Muscle layer of colon (tissue), 2 donors: ENCODE measurements around the gene MDM4.

ENCODE experiments used
- H3K27ac ChIP-seq: one replicate; pipeline ENCODE4 v1.7.0; 2013; ENCODE audit warnings: low read depth, mild to moderate bottlenecking, low read length, moderate library complexity
- H3K27me3 ChIP-seq, 2 donors: one replicate each; pipeline ENCODE4 v1.7.0; 2013; ENCODE audit warnings: low read length in 2 of 2, mild to moderate bottlenecking in 2 of 2; ENCODE audit not compliant: insufficient read depth in 2 of 2, control insufficient read depth in 1 of 2
- H3K36me3 ChIP-seq: one replicate; pipeline ENCODE4 v1.7.0; 2013; ENCODE audit warnings: mild to moderate bottlenecking, low read length; ENCODE audit not compliant: insufficient read depth
- H3K4me1 ChIP-seq: one replicate; pipeline ENCODE4 v1.7.0; 2013; ENCODE audit warnings: mild to moderate bottlenecking, low read length; ENCODE audit not compliant: insufficient read depth
- H3K4me3 ChIP-seq, 2 donors: one replicate each; pipeline ENCODE4 v1.7.0; 2013; ENCODE audit warnings: low read length in 2 of 2, low read depth in 1 of 2, mild to moderate bottlenecking in 1 of 2, moderate library complexity in 1 of 2
- H3K9ac ChIP-seq: one replicate; pipeline ENCODE4 v1.7.0; 2013; ENCODE audit warnings: low read length
- H3K9me3 ChIP-seq: one replicate; pipeline ENCODE4 v1.7.0; 2013; ENCODE audit warnings: mild to moderate bottlenecking, low read length
- donor health status: abdominal sarcoma.
- donor health status: Adenocarcinoma of cecum.

MDM4 gene, protein sequence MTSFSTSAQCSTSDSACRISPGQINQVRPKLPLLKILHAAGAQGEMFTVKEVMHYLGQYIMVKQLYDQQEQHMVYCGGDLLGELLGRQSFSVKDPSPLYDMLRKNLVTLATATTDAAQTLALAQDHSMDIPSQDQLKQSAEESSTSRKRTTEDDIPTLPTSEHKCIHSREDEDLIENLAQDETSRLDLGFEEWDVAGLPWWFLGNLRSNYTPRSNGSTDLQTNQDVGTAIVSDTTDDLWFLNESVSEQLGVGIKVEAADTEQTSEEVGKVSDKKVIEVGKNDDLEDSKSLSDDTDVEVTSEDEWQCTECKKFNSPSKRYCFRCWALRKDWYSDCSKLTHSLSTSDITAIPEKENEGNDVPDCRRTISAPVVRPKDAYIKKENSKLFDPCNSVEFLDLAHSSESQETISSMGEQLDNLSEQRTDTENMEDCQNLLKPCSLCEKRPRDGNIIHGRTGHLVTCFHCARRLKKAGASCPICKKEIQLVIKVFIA

DNA sequence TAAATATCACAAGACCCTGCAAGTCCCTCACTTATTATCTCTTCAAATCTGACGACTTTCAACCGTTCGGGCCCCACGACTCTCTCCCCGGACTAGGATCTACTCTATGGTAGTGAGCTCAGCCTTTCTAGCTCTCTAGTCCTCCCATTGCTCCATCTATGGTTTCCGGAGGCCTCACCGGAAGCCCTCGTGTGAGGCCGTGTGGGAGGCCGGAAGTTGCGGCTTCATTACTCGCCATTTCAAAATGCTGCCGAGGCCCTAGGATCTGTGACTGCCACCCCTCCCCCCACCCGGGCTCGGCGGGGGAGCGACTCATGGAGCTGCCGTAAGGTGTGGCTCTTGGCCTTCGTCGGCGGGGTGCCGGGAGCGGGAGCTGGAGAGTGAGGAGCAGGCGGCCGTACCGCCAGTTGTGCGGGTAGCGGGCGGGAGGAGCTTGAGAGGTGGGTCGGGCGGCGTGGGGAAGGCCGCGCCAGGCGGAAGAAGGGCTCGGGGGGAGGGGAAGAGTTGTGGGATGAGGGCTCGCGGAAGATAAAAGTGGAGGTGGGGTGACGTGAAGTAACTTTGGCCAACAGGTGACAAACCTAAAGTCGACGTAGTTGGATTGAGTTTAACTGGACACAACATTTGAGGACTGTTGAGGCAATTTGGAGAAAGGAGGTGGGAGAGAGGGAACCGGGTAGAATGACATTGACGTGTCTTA lies at the start of gene MDM4:
Gene MDM4 (plus strand): TSS at position 227 of the 700 bp plus-strand sequence. CDS start 9,113 bp downstream, outside the sequence.
- H3K4me3 ChIP-seq, result peak within 1 kb of the TSS; percentile 75 to 80
- H3K36me3 ChIP-seq, result peaks cover 19% of the 10 kb centered on the region
- peak within 1 kb of the TSS; percentile 82 for H3K9ac ChIP-seq
- peaks cover 18% of the 10 kb centered on the region for H3K4me1 ChIP-seq
- H3K9me3 ChIP-seq, result no peaks in the 10 kb centered on the region
- H3K27me3 ChIP-seq, result no peaks in the 10 kb centered on the region
- peak within 1 kb of the TSS; percentile 95 for H3K27ac ChIP-seq

DNA sequence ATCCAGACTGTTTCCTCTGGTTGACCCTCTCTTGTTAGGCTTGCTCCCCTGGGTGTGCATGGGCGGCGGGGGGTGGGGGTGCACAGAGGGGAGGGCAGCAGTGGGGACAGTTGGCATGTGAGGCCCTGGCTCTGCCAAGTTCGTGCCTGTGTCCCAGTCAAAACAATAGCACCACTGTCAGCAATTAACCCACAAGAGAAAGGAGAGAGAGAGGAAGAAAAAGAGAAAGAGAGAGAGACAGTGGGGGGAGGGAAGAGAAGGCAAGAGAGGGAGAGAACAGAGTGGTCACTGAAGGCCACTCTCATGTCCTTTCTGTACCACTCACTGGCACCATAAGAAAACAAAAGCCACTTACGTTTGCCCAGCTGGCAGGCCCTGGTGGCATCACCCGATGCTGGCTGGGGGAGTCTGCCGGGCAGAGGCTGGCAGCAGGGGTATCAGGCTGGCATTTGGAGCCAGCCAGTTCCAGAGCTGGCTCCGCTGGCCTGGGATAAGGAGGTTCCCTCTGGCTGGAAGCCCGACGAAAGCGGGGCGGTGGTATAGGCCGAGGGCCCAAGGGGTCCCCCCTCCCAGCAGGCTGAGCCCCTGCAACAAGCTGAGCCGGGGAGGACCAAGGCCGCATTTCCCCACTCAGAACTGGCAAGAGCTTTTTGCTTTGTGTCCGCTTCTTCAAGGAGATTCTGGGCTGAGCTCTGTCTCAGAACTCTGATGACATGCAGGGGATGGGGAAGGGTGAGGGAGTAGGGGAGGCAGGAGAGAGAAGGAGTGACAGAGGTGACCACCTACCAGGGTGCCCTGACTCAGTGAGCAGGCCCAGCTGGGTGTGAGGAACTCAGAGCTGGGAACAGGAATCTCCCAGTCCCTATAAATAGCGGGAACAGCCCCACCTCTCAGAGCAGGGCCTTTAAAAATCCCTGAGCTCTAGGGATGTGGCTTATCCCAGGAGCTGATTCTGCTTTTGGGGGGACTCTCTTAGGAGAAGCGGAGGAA lies 49.5 kb upstream of the MDM4 start:
- H3K9ac ChIP-seq, result no peak overlapping the region

DNA sequence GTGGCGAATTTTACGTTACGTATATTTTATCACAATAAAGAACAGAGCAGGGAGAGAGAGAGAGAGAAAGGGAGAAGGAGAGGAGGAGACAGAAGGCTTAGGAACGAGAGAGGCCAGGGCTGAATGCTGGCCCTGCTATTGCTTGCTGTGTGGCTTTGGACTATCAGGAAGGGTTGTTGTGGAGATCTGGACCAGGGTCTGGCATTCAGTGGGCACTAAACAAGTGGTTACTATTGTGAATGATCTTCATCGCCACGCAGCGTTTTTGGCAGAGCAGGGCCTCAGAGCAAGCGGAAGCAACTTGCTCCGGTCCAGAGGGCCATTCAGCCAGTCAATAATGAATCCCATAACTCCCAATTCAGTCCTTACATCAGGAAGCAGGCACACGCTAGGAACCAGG lies 48.0 kb upstream of the MDM4 start:
- no peak overlapping the region for H3K9ac ChIP-seq
- no peak overlapping the region for H3K4me3 ChIP-seq
- peaks cover 33% of the 10 kb centered on the region for H3K4me1 ChIP-seq
- no peak overlapping the region for H3K27ac ChIP-seq
- peaks cover 27% of the 10 kb centered on the region for H3K36me3 ChIP-seq
- no peaks in the 10 kb centered on the region for H3K27me3 ChIP-seq
- no peaks in the 10 kb centered on the region for H3K9me3 ChIP-seq

More for the DNA sequence above, 49.5 kb upstream of the MDM4 start:
- Histone ChIP-seq H3K4me1 (peaks cover 36% of the 10 kb centered on the region), H3K9me3 (no peaks in the 10 kb centered on the region), H3K27me3 (no peaks in the 10 kb centered on the region), H3K4me3 (no peak overlapping the region), H3K36me3 (peaks cover 40% of the 10 kb centered on the region), H3K27ac (no peak overlapping the region)

DNA sequence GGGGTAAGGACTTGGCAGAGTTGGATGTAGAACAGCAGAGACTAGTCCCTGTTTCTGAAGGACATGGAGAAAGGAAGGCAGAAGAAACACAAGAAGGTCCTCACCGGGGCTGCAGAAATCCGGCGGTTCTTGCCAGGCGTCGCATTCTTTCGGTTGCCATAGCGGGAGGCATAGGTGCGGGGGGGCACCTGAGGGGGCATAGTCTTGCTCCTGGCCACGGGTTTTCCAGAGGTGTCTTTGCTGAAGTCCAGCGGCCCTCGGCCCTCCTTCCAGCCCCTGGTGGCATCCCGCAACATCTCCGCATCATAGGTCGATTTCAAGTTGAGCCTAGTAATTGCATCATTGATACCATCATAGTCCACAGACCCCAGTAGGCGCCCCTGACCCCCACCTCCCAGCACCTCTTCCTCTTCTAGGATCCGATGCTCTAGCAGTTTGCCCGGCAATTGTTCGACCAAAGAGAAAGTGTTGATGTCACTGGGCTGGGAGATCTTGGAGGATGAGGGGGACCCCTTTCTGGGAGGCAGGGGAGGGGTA lies 47.4 kb upstream of the MDM4 start:
- Histone ChIP-seq H3K4me1 (peaks cover 32% of the 10 kb centered on the region), H3K27ac (no peak overlapping the region), H3K9ac (no peak overlapping the region), H3K4me3 (no peak overlapping the region), H3K9me3 (no peaks in the 10 kb centered on the region), H3K27me3 (no peaks in the 10 kb centered on the region), H3K36me3 (peaks cover 22% of the 10 kb centered on the region)

DNA sequence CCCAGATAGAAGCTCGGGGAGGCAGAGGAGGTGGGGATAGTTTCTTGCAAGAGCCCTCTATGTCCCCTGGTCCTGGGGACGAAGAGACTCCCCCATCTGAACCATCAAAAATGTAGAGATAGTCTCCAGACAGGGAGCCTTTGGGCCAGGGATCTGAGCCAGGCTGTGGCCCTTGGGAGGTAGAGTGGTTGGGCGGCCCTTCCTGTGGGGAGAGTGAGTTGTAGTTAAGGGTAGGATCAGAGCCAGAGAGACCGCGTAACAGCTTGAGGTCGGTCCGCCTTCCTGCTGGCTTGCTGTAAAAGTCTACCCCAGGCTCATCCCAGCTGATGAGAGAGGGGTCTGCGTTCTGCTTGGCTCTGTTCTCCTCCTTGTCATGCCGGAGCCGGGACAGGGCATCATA lies 46.9 kb upstream of the MDM4 start:
- peaks cover 18% of the 10 kb centered on the region for H3K36me3 ChIP-seq
- peaks cover 28% of the 10 kb centered on the region for H3K4me1 ChIP-seq
- no peak overlapping the region for H3K27ac ChIP-seq
- no peak overlapping the region for H3K4me3 ChIP-seq
- no peaks in the 10 kb centered on the region for H3K27me3 ChIP-seq
- H3K9me3 ChIP-seq, result no peaks in the 10 kb centered on the region
- no peak overlapping the region for H3K9ac ChIP-seq

DNA sequence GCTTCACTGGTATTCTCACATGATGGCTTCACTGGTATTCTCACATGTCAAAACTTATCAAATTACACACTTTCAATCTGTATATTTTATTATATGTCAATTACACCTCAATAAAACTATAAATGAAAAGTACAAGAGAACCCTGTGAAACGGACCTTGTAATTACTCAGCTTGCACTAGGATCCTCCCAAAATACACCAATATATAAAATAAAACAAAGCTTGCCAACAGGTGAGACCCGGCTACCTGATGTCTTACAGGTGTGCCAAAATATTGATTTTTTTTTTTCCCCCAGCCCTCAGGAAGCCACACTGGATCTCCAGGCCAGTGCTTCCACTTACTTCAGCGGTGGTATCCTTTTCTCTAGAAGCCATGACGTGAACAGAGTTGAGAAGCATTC lies 44.5 kb upstream of the MDM4 start:
- Histone ChIP-seq H3K9me3 (no peaks in the 10 kb centered on the region), H3K4me1 (peaks cover 12% of the 10 kb centered on the region), H3K27me3 (no peaks in the 10 kb centered on the region), H3K36me3 (peaks cover 16% of the 10 kb centered on the region), H3K9ac (no peak overlapping the region), H3K27ac (no peak overlapping the region), H3K4me3 (no peak overlapping the region)

DNA sequence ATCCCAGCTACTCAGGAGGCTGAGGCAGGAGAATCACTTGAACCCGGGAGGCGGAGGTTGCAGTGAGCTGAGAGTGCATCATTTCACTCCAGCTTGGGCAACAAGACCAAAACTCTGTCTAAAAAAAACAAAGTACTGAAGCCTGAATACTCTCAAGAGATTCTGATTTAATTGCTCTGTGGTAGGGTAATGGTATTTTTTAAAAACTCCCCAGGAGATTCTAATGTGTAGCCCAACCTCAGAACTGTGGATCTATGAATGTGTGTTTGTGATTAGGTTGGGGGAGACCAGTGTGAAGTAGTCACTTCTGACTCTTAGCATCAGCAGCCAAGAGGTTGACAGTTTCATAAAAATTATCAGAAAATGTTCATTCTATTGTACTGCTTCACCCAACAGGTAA lies 43.5 kb upstream of the MDM4 start:
- Histone ChIP-seq H3K9ac (no peak overlapping the region), H3K27ac (no peak overlapping the region), H3K36me3 (peaks cover 16% of the 10 kb centered on the region), H3K27me3 (no peaks in the 10 kb centered on the region), H3K4me3 (no peak overlapping the region), H3K9me3 (no peaks in the 10 kb centered on the region), H3K4me1 (peaks cover 14% of the 10 kb centered on the region)

DNA sequence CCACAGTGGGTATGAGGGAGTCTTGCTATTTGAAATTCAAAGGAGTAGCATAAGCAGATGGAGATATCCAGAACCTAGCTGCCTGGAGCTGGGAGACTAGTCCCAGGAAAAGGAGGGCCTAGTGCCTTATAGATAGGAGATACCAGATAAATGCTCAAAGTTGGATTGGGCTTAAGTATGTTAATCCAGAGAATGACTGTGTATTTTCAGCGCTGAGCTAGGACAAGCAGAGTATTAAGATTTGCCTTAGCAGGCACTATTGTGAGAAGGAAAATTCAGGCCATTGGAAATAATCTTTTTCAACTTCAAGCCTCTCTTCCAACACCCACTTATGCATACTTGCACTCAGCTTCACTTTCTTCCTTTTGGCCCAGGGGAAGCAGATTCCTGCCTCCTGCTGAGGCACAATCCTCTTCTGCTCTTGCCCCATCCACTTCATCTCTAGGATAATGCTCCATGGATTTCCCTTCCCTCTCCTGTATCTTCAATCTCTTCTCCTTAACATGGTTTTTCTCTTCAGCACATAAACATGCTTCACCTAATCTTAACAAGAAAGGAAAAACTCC lies 42.7 kb upstream of the MDM4 start:
- Histone ChIP-seq H3K4me3 (no peak overlapping the region), H3K27ac (no peak overlapping the region), H3K9ac (no peak overlapping the region), H3K9me3 (no peaks in the 10 kb centered on the region), H3K36me3 (peaks cover 10% of the 10 kb centered on the region), H3K4me1 (peaks cover 23% of the 10 kb centered on the region), H3K27me3 (no peaks in the 10 kb centered on the region)

DNA sequence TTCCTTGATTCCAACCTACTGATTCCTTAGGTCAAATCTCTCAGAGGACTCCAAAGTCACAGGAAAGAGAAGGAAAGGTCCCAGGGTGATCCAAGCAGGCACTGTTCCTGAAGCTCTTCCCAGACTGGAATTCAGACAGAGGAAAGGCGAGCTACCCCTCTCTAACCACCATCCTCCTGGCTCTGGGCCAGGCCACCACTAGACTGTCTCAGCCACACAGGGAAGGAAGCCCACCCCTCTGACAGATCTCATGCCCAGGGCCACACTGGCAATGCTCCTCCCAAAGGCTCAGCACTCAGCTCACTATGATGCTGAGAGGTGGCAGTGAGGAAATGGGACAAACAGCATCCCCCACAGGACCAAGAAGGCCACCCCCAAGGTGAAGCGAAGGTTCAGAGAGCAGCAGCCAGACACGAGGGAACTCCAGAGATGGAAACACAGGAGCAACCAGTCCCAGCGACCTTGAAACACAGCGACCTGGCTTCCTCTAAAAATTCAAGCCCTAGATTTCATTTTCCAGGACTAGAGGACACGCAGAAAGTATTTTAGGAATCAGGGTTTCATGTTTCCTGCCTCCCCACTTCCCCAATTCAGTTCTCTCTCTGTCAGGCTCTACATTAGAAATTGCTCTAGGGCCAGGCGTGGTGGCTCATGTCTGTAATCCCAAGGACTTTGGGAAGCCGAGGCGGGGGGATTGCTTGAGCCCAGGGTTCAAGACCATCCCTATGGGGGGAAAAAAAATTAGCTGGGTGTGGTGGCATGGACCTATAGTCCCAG lies 40.4 kb upstream of the MDM4 start:
- Histone ChIP-seq H3K4me1 (peaks cover 38% of the 10 kb centered on the region), H3K27ac (no peak overlapping the region), H3K9me3 (no peaks in the 10 kb centered on the region), H3K9ac (no peak overlapping the region), H3K4me3 (no peak overlapping the region), H3K27me3 (no peaks in the 10 kb centered on the region), H3K36me3 (no peaks in the 10 kb centered on the region)

DNA sequence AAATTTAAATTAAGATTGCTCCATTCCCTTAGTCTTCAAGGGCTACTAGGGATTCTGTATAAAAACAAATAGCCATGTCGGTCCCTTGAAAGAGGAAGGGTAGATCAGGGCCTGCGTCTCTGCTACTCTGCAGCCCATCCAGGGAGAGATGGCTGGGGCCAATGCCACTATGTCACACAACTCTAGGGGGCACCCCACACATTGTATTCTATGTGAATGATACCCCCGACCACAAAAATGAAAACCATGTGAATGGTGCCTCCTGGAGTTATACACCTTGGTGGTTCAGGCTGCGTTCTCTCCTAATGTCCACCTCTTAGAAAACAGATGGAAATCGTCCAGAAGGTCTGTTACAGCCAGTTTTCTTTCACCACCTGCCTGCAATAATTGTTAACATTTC lies 39.6 kb upstream of the MDM4 start:
- H3K27ac ChIP-seq, result no peak overlapping the region
- peaks cover 40% of the 10 kb centered on the region for H3K4me1 ChIP-seq
- H3K4me3 ChIP-seq, result no peak overlapping the region
- H3K27me3 ChIP-seq, result no peaks in the 10 kb centered on the region
- H3K9ac ChIP-seq, result no peak overlapping the region
- H3K36me3 ChIP-seq, result no peaks in the 10 kb centered on the region
- no peaks in the 10 kb centered on the region for H3K9me3 ChIP-seq
